HepG2 (cell line): Measurements from ENCODE around the gene C11orf21. TPM values are rescaled to one million over a fixed set of nuclear protein-coding genes. Genes with fewer than 3 reads are reported as not detected.

Experiments
- ATAC-seq: fragments of 200-7000 bp; cut with Tn5 transposase; 3 replicates; pipeline ENCODE4 v1.9.1; 2020; ENCODE audit warnings: mild to moderate bottlenecking, moderate library complexity
- BruUV-seq: library from RNA; stranded (reverse); fragments of 400-500 nt; replicated peaks from 2 replicates; lab custom pipeline; 2021; lab: Mats Ljungman, UMichigan
- CTCF ChIA-PET: fragments of 300-600 bp; formaldehyde crosslinking; extraction: SDS; loops from one replicate; lab custom pipeline; 2021; ENCODE audit warnings: low total read pairs, inconsistent platforms, low intra/inter-chr PET ratio; lab: Yijun Ruan, JAX
- POLR2A ChIA-PET: fragments of 350-600 bp; sonication (Branson Sonifier 250); formaldehyde crosslinking; loops from one replicate; lab custom pipeline; 2020; ENCODE audit warnings: antibody characterized with exemption, inconsistent platforms; lab: Yijun Ruan, JAX
- DNase-seq: peaks from one replicate; pipeline ENCODE4 v3.0.0-alpha.2; 2015; ENCODE audit warnings: low spot score
- FAIRE-seq: peaks from 3 replicates; lab custom pipeline; 2011; peaks lifted over from hg19 to GRCh38; lab: Jason Lieb, UNC
- H2AFZ ChIP-seq: one replicate; pipeline ENCODE4 v1.6.1; 2011; ENCODE audit warnings: low read length, inconsistent platforms
- H3K27ac ChIP-seq: fragments of 300-600 bp; 3 replicates; pipeline ENCODE4 v1.8.0; 2011; ENCODE audit warnings: mixed run types, mild to moderate bottlenecking, mixed read lengths, low read length, inconsistent platforms; ENCODE audit not compliant: insufficient read depth; ENCODE audit errors: extremely low read length
- H3K27me3 ChIP-seq, 2 experiments: fragments of 200-600 bp in 1 of 2; 2 replicates in 1 of 2; 3 replicates in 1 of 2; pipeline versions ENCODE4 v1.6.0 to v1.8.0; 2011; ENCODE audit warnings: low read length in 2 of 2, mild to moderate bottlenecking in 2 of 2, moderate library complexity in 2 of 2, inconsistent platforms in 1 of 2; ENCODE audit not compliant: insufficient read depth in 2 of 2, control insufficient read depth in 1 of 2
- H3K36me3 ChIP-seq, 2 experiments: fragments of 200-600 bp in 1 of 2; replicated peaks in 1 of 2; 2 replicates in 1 of 2; 3 replicates in 1 of 2; pipeline versions ENCODE4 v1.5.1 to v1.8.0; 2011; ENCODE audit warnings: low read length in 2 of 2, inconsistent platforms in 1 of 2; ENCODE audit not compliant: insufficient read depth in 2 of 2, control insufficient read depth in 1 of 2
- H3K4me1 ChIP-seq: 2 replicates; pipeline ENCODE4 v1.5.1; 2012; ENCODE audit warnings: low read length, inconsistent platforms; ENCODE audit not compliant: insufficient read depth
- H3K4me2 ChIP-seq: 2 replicates; pipeline ENCODE4 v1.6.0; 2011; ENCODE audit warnings: low read depth, low read length, inconsistent platforms
- H3K4me3 ChIP-seq, 3 experiments: fragments of 200-600 bp in 1 of 3; sonication (generic), shearing (Covaris generic) in 1 of 3; replicated peaks in 1 of 3; 2 replicates each; pipeline ENCODE4 v1.5.1; 2011 to 2016; ENCODE audit warnings: low read length in 3 of 3, inconsistent platforms in 2 of 3, low read depth in 2 of 3, mild to moderate bottlenecking in 2 of 3, control low read depth in 1 of 3, mixed read lengths in 1 of 3; ENCODE audit not compliant: insufficient read depth in 1 of 3
- H3K79me2 ChIP-seq: one replicate; pipeline ENCODE4 v1.6.1; 2011; ENCODE audit warnings: low read length, inconsistent platforms; ENCODE audit not compliant: insufficient read depth
- H3K9ac ChIP-seq: 2 replicates; pipeline ENCODE4 v1.6.0; 2011; ENCODE audit warnings: mild to moderate bottlenecking, low read depth, low read length, inconsistent platforms; ENCODE audit not compliant: insufficient read depth
- H3K9me3 ChIP-seq: 2 replicates; pipeline ENCODE4 v1.5.1; 2012; ENCODE audit warnings: mild to moderate bottlenecking, low read length
- H4K20me1 ChIP-seq: 2 replicates; pipeline ENCODE4 v1.6.0; 2011; ENCODE audit warnings: inconsistent platforms, mild to moderate bottlenecking, low read length, moderate library complexity; ENCODE audit not compliant: insufficient read depth
- ARID3A ChIP-seq: IDR thresholded peaks from 2 replicates; pipeline ENCODE4 v1.6.1; 2012; ENCODE audit warnings: low read depth, low read length, improper control_type of control experiment
- BORCS8-MEF2B ChIP-seq: sonication (generic); formaldehyde crosslinking; IDR thresholded peaks from 2 replicates; pipeline ENCODE4 v1.8.0; 2022; ENCODE audit warnings: mild to moderate bottlenecking, missing genetic modification reagents
- DDIT3 ChIP-seq: sonication (generic); formaldehyde crosslinking; IDR thresholded peaks from 2 replicates; pipeline ENCODE4 v1.4.0; 2020; ENCODE audit warnings: mild to moderate bottlenecking, missing genetic modification reagents
- NCOA2 ChIP-seq: sonication (generic); formaldehyde crosslinking; IDR thresholded peaks from 2 replicates; pipeline ENCODE4 v1.8.0; 2022; ENCODE audit warnings: inconsistent platforms
- PHF5A ChIP-seq: IDR thresholded peaks from one replicate; pipeline ENCODE4 v1.6.1; 2018; ENCODE audit warnings: low read depth, missing genetic modification reagents; ENCODE audit not compliant: unreplicated experiment
- SALL2 ChIP-seq: sonication (generic); formaldehyde crosslinking; IDR thresholded peaks from 2 replicates; pipeline ENCODE4 v1.8.1; 2023; ENCODE audit warnings: mild to moderate bottlenecking, missing genetic modification reagents, inconsistent platforms
- TCF7 ChIP-seq: sonication (generic); IDR thresholded peaks from 2 replicates; pipeline ENCODE4 v1.6.1; 2016; ENCODE audit warnings: antibody characterized with exemption, low read depth
- ZNF142 ChIP-seq: sonication (generic); formaldehyde crosslinking; IDR thresholded peaks from 2 replicates; pipeline ENCODE4 v1.4.0; 2020; ENCODE audit warnings: missing genetic modification reagents
- WGBS: methylation state at CpG from one replicate; pipeline ENCODE4 v1.1.6; 2017; ENCODE audit warnings: low lambda C conversion rate; 5-methylcytosine and 5-hydroxymethylcytosine counted together
- in situ Hi-C: cut with HindIII; loops from 2 replicates; pipeline ENCODE4 v1.10.0; 2017; ENCODE audit warnings: low pct_unique_long_range_greater_than_20kb; ENCODE audit not compliant: extremely low pct_ligation_motif_present
- intact Hi-C: fragments of 100-400 bp; cut with micrococcal nuclease; formaldehyde crosslinking; loops from one replicate; pipeline ENCODE4 v1.10.0; 2022; ENCODE audit not compliant: unreplicated experiment
- polyA plus RNA-seq, 8 experiments: library from polyadenylated mRNA; depleted of rRNA in 3 of 8; stranded (reverse) in 7 of 8; unstranded in 1 of 8; fragments of >200 nt; fragmentation: Illumina TruSeq in 4 of 8; extraction: Trizol in 4 of 8; gene quantifications; 2 replicates each; pipeline versions ENCODE4 v1.2.1 to v1.2.3, GENCODE V29; 2011 to 2016; ENCODE audit warnings: low read depth in 4 of 8, missing spikeins in 1 of 8, mixed read lengths in 1 of 8; ENCODE audit not compliant: insufficient read depth in 1 of 8
- total RNA-seq, 5 experiments: library from RNA; depleted of rRNA; stranded (reverse); fragments of >200 nt; fragmentation: Illumina TruSeq; extraction: Trizol; gene quantifications; 2 replicates each; pipeline ENCODE4 v1.2.3, GENCODE V29; 2016; ENCODE audit warnings: low read depth in 1 of 5

C11orf21 gene
- total and polyA plus RNA-seq, 2 of the 13 experiments (the other 11 are each of a cell fraction or from before 2014, with no cell fraction given): 0.08 TPM; not detected in 1

- ChIA-PET POLR2A (no interaction called here), CTCF (no interaction called here)
- TF ChIP-seq PHF5A (CRISPR knock-in tag) (no peak), ARID3A (no peak), NCOA2 (CRISPR knock-in tag) (no peak), SALL2 (CRISPR knock-in tag) (no peak), DDIT3 (CRISPR knock-in tag) (no peak), ZNF142 (CRISPR knock-in tag) (no peak), BORCS8-MEF2B (no peak), TCF7 (no peak)
- Histone ChIP-seq H3K36me3 (no peaks in the 10 kb centered on the region), H3K9ac (no peak overlapping the region), H3K79me2 (no peaks in the 10 kb centered on the region), H3K27me3 (peaks cover 4 to 45% of the 10 kb centered on the region in 2 experiments), H4K20me1 (no peaks in the 10 kb centered on the region), H3K27ac (no peak overlapping the region), H3K4me3 (no peak overlapping the region), H2AFZ (no peak overlapping the region), H3K9me3 (0 out of 2 replicates have a peak, but pooled peaks cover 13% of the 10 kb centered on the region), H3K4me1 (no peaks in the 10 kb centered on the region), H3K4me2 (no peak overlapping the region)
- no peak for FAIRE-seq
- no peak for ATAC-seq
- intact Hi-C loops: no loop called here
- in situ Hi-C loops: no loop called here
- no peak for DNase-seq
- WGBS: 28% methylated on average over 5 of the region's 9 CpGs
- BruUV-seq: no TSS peak
Observed at GRCh38 chr11:2329551-2329950, 27.8 kb upstream of the C11orf21 start.
